Neural cell (in vitro differentiated cells): Measurements from ENCODE around the gene CCDC33. TPM values are rescaled to one million over a fixed set of nuclear protein-coding genes. Genes with fewer than 3 reads are reported as not detected.

Source experiments
- H2AFZ ChIP-seq: fragments of 200-600, 300-800 bp; sonication (generic), shearing (Covaris generic); 2 replicates; pipeline ENCODE4 v1.6.0; 2014; ENCODE audit warnings: low read depth, mild to moderate bottlenecking, antibody characterized with exemption, low read length, moderate library complexity
- H3F3A ChIP-seq: fragments of 200-600 bp; shearing (Covaris generic); 2 replicates; pipeline ENCODE4 v1.6.1; 2016; ENCODE audit warnings: mild to moderate bottlenecking, moderate library complexity, mixed read lengths, antibody characterized with exemption, low read length; ENCODE audit not compliant: insufficient read depth, poor library complexity, severe bottlenecking
- H3K27ac ChIP-seq: fragments of 200-600, 300-800 bp; sonication (generic), shearing (Covaris generic); 2 replicates; pipeline ENCODE4 v1.5.1; 2014; ENCODE audit warnings: mild to moderate bottlenecking, low read length, moderate library complexity
- H3K27me3 ChIP-seq: fragments of 300-800, 200-600 bp; sonication (generic), shearing (Covaris generic); 2 replicates; pipeline ENCODE4 v1.6.0; 2014; ENCODE audit warnings: mild to moderate bottlenecking, low read depth, low read length, moderate library complexity; ENCODE audit not compliant: insufficient read depth
- H3K36me3 ChIP-seq: fragments of 300-800, 200-600 bp; sonication (generic), shearing (Covaris generic); 2 replicates; pipeline ENCODE4 v1.5.1; 2014; ENCODE audit warnings: mild to moderate bottlenecking, antibody characterized with exemption, low read length, moderate library complexity; ENCODE audit not compliant: insufficient read depth
- H3K4me2 ChIP-seq: fragments of 300-800, 200-600 bp; sonication (generic), shearing (Covaris generic); 2 replicates; pipeline ENCODE4 v1.6.0; 2014; ENCODE audit warnings: mild to moderate bottlenecking, low read length
- H3K4me3 ChIP-seq: fragments of 300-800, 200-600 bp; sonication (generic), shearing (Covaris generic); 2 replicates; pipeline ENCODE4 v1.5.1; 2014; ENCODE audit warnings: mild to moderate bottlenecking, low read length, moderate library complexity
- H3K79me2 ChIP-seq: fragments of 200-600 bp; shearing (Covaris generic); replicated peaks from 2 replicates; pipeline ENCODE4 v1.6.0; 2014; ENCODE audit warnings: mild to moderate bottlenecking, low read length, moderate library complexity; ENCODE audit not compliant: insufficient read depth
- H3K9ac ChIP-seq: fragments of 300-800, 200-600 bp; sonication (generic), shearing (Covaris generic); 2 replicates; pipeline ENCODE4 v1.6.1; 2016; ENCODE audit warnings: mild to moderate bottlenecking, low read length, mixed read lengths
- H3K9me2 ChIP-seq: fragments of 200-600 bp; shearing (Covaris generic); 2 replicates; pipeline ENCODE4 v1.6.1; 2016; ENCODE audit warnings: mild to moderate bottlenecking, low read length, mixed read lengths; ENCODE audit not compliant: insufficient read depth
- H3K9me3 ChIP-seq: fragments of 200-600, 300-800 bp; sonication (generic), shearing (Covaris generic); 2 replicates; pipeline ENCODE4 v1.6.1; 2016; ENCODE audit warnings: mild to moderate bottlenecking, mixed run types, low read length, moderate library complexity, mixed read lengths
- H4K20me1 ChIP-seq: fragments of 200-600 bp; shearing (Covaris generic); 2 replicates; pipeline ENCODE4 v1.6.1; 2016; ENCODE audit warnings: mild to moderate bottlenecking, mixed run types; ENCODE audit not compliant: insufficient read depth
- EP300 ChIP-seq: fragments of 450-650 bp; conservative IDR thresholded peaks from 2 replicates; pipeline ENCODE4 v1.6.1; 2014; ENCODE audit warnings: antibody characterized with exemption, mild to moderate bottlenecking, moderate library complexity; ENCODE audit not compliant: poor library complexity, severe bottlenecking
- EZH2 ChIP-seq: fragments of 200-600, 300-800 bp; shearing (Covaris generic), sonication (generic); IDR thresholded peaks from 2 replicates; pipeline ENCODE4 v1.6.1; 2014; ENCODE audit warnings: antibody characterized with exemption, low read length, borderline replicate concordance, mild to moderate bottlenecking; ENCODE audit not compliant: insufficient read depth, poor library complexity, severe bottlenecking
- MXI1 ChIP-seq: fragments of 450-650 bp; conservative IDR thresholded peaks from 2 replicates; pipeline ENCODE4 v1.6.1; 2014; ENCODE audit warnings: antibody characterized with exemption, mild to moderate bottlenecking; ENCODE audit not compliant: poor library complexity, severe bottlenecking
- POLR2AphosphoS5 ChIP-seq: IDR thresholded peaks from 2 replicates; pipeline ENCODE4 v1.6.1; 2012
- RAD21 ChIP-seq: fragments of 450-650 bp; conservative IDR thresholded peaks from 2 replicates; pipeline ENCODE4 v1.6.1; 2014; ENCODE audit warnings: antibody characterized with exemption, mild to moderate bottlenecking, moderate library complexity
- SMC3 ChIP-seq: fragments of 450-650 bp; conservative IDR thresholded peaks from 2 replicates; pipeline ENCODE4 v1.6.1; 2014; ENCODE audit warnings: antibody characterized with exemption, mild to moderate bottlenecking, moderate library complexity; ENCODE audit not compliant: poor library complexity
- TAF1 ChIP-seq: IDR thresholded peaks from 2 replicates; pipeline ENCODE4 v1.6.1; 2012; ENCODE audit warnings: low read depth
- polyA plus RNA-seq: library from polyadenylated mRNA; depleted of rRNA; stranded (reverse); fragments of >200 nt; gene quantifications from 2 replicates; pipeline ENCODE4 v1.2.3, GENCODE V29; 2014
- TF ChIP-seq, protein P1 (sequence below): fragments of 450-650 bp; IDR thresholded peaks from 2 replicates; pipeline ENCODE4 v1.5.1; 2014; ENCODE audit warnings: antibody characterized with exemption, mild to moderate bottlenecking, moderate library complexity; ENCODE audit not compliant: poor library complexity, severe bottlenecking
- TF ChIP-seq, protein P2 (sequence below): IDR thresholded peaks from 2 replicates; pipeline ENCODE4 v1.6.1; 2012; ENCODE audit warnings: borderline replicate concordance

The CCDC33 gene
- polyA plus RNA-seq, 1 donor from 2014 or later, result 1.4 TPM

DNA sequence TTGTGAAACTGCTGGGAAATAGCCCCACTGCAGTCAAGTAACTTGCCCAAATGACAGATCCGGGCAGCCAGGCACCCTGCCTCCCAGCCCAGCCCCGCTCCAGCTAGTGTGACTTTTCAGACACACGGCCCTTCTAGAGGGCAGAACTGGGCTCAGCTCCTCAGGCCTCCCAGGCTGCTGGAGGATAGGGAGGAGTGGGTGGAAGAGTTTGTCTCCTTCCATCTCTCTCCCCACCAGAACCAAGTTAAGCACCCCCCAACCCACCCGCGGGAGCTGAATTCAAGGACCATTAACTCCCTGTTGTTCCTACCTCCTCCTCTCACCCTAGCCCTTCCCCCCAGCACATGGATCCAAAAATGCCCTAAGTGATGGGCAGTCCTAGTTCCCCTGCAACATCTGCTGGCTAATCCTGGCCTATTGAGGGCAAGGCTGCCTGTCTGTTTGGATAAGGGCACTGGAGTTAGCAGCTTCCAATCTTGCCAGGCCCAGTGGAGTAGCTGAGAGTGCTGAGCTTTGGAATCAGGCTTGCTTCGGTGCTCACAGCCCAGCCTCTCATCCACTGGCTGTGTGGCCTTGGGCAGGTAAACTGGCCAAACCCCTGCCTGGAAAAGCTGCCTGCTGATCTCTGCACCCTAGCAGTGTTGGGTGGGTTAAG lies 3.1 kb downstream of the CCDC33 start:
- Histone ChIP-seq H3K27me3 (no peaks in the 10 kb centered on the region), H3K9me2 (no peaks in the 10 kb centered on the region), H3K4me3 (no peak overlapping the region), H3K36me3 (no peaks in the 10 kb centered on the region), H3F3A (peaks cover 4% of the 10 kb centered on the region), H3K9me3 (no peaks in the 10 kb centered on the region), H2AFZ (no peak overlapping the region), H3K79me2 (no peaks in the 10 kb centered on the region), H3K27ac (no peak overlapping the region), H4K20me1 (no peaks in the 10 kb centered on the region), H3K9ac (peak overlapping the region; percentile 9), H3K4me2 (no peak overlapping the region)
- TF ChIP-seq, protein P1, sequence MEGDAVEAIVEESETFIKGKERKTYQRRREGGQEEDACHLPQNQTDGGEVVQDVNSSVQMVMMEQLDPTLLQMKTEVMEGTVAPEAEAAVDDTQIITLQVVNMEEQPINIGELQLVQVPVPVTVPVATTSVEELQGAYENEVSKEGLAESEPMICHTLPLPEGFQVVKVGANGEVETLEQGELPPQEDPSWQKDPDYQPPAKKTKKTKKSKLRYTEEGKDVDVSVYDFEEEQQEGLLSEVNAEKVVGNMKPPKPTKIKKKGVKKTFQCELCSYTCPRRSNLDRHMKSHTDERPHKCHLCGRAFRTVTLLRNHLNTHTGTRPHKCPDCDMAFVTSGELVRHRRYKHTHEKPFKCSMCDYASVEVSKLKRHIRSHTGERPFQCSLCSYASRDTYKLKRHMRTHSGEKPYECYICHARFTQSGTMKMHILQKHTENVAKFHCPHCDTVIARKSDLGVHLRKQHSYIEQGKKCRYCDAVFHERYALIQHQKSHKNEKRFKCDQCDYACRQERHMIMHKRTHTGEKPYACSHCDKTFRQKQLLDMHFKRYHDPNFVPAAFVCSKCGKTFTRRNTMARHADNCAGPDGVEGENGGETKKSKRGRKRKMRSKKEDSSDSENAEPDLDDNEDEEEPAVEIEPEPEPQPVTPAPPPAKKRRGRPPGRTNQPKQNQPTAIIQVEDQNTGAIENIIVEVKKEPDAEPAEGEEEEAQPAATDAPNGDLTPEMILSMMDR, result no peak
- TF ChIP-seq, protein P2, sequence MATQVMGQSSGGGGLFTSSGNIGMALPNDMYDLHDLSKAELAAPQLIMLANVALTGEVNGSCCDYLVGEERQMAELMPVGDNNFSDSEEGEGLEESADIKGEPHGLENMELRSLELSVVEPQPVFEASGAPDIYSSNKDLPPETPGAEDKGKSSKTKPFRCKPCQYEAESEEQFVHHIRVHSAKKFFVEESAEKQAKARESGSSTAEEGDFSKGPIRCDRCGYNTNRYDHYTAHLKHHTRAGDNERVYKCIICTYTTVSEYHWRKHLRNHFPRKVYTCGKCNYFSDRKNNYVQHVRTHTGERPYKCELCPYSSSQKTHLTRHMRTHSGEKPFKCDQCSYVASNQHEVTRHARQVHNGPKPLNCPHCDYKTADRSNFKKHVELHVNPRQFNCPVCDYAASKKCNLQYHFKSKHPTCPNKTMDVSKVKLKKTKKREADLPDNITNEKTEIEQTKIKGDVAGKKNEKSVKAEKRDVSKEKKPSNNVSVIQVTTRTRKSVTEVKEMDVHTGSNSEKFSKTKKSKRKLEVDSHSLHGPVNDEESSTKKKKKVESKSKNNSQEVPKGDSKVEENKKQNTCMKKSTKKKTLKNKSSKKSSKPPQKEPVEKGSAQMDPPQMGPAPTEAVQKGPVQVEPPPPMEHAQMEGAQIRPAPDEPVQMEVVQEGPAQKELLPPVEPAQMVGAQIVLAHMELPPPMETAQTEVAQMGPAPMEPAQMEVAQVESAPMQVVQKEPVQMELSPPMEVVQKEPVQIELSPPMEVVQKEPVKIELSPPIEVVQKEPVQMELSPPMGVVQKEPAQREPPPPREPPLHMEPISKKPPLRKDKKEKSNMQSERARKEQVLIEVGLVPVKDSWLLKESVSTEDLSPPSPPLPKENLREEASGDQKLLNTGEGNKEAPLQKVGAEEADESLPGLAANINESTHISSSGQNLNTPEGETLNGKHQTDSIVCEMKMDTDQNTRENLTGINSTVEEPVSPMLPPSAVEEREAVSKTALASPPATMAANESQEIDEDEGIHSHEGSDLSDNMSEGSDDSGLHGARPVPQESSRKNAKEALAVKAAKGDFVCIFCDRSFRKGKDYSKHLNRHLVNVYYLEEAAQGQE, result no peak
- TF ChIP-seq RAD21, result no peak
- no peak for TF ChIP-seq EZH2
- no peak for TF ChIP-seq POLR2AphosphoS5
- no peak for TF ChIP-seq MXI1
- TF ChIP-seq EP300, result no peak
- no peak for TF ChIP-seq SMC3
- no peak for TF ChIP-seq TAF1

DNA sequence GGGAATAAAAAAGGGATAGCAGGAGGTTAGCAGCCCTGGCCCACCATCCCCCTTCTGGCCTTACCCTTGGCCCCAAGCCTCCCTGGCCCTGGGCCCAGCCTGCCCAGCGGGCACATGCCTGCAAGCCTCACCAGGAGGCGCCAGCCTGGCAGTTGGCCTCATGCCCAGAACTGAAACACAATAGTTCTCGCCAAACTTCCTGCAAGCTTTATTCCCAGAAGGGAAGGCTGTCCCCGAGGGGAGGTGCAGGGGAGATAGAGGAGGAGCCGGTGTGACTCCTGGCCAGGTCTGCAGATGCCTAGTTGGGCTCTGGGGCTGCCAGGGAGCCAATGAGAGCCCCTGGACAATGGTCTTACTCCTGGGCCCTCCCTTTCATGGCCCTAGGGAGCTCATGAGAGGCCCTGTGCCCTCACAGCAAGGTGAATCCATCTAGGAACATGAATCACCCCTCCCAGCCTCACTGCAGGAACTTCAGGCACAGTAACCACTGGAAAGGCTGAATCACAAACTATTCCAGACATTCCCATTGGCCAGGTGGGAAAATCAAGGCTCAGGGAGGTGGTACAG lies 4.0 kb downstream of the CCDC33 start:
- Histone ChIP-seq H3K9me2 (no peaks in the 10 kb centered on the region), H3K9me3 (no peaks in the 10 kb centered on the region), H3K9ac (no peak overlapping the region), H3K27me3 (no peaks in the 10 kb centered on the region), H3F3A (peaks cover 13% of the 10 kb centered on the region), H3K4me2 (no peak overlapping the region), H2AFZ (no peak overlapping the region), H3K79me2 (no peaks in the 10 kb centered on the region), H3K4me3 (no peak overlapping the region), H3K36me3 (no peaks in the 10 kb centered on the region), H3K27ac (no peak overlapping the region), H4K20me1 (no peaks in the 10 kb centered on the region)
- TF ChIP-seq SMC3, result no peak
- TF ChIP-seq, protein P1, result no peak
- TF ChIP-seq EZH2, result no peak
- TF ChIP-seq POLR2AphosphoS5, result no peak
- TF ChIP-seq MXI1, result no peak
- TF ChIP-seq, protein P2, result no peak
- TF ChIP-seq EP300, result no peak
- TF ChIP-seq TAF1, result no peak
- TF ChIP-seq RAD21, result no peak
